ENCODE results near the gene LIN7B. TPM values are rescaled to one million over a fixed set of nuclear protein-coding genes. Genes with fewer than 3 reads are reported as not detected.
"Not testable (repeated sequence)": the region's sequence is repeated elsewhere in the genome, so short reads cannot be mapped to it uniquely, and the experiment has no call there.

Gene LIN7B
- total RNA-seq, 4 donors from 2014 or later, result 15.7 to 24.9 (median 19.6) TPM

- Histone ChIP-seq H3K4me3 (no peak overlapping the region), H3K4me1 (peaks cover 0 to 18% (median 6%) of the 10 kb centered on the region in 4 donors), H3K27me3 (peaks cover 6 to 95% of the 10 kb centered on the region in 2 donors), H3K36me3 (no peaks in the 10 kb centered on the region), H3K27ac (no peak overlapping the region), H3K9me3 (peaks cover 0 to 6% (median 0%) of the 10 kb centered on the region in 4 donors)
- TF ChIP-seq CTCF (IDR thresholded peaks at IDR 0.05), result no peak
- no peak for TF ChIP-seq EP300 (IDR thresholded peaks at IDR 0.05)
- TF ChIP-seq POLR2A (IDR thresholded peaks at IDR 0.05), result no peak
- DNase-seq (ENCODE audit: low spot score in 2 of 2), result no peak
- 88 to 95% methylated on average over 9 of the region's 9 CpGs for WGBS, 2 donors
Measured at GRCh38 chr19:49069026-49069425, 45.1 kb upstream of the LIN7B start.

- Histone ChIP-seq H3K9me3 (peaks cover 0 to 6% (median 0%) of the 10 kb centered on the region in 4 donors), H3K4me1 (peaks cover 0 to 7% (median 0%) of the 10 kb centered on the region in 4 donors), H3K27ac (no peak overlapping the region), H3K4me3 (no peak overlapping the region), H3K36me3 (no peaks in the 10 kb centered on the region), H3K27me3 (peaks cover 4 to 87% of the 10 kb centered on the region in 2 donors)
- TF ChIP-seq EP300 (IDR thresholded peaks at IDR 0.05) (no peak), POLR2A (IDR thresholded peaks at IDR 0.05) (no peak), CTCF (IDR thresholded peaks at IDR 0.05) (no peak)
- 92 to 94% methylated on average over 21 of the region's 21 CpGs for WGBS, 2 donors
- DNase-seq (ENCODE audit: low spot score in 2 of 2), result no peak
Measured at GRCh38 chr19:49070416-49070815, 43.8 kb upstream of the LIN7B start.

- Histone ChIP-seq H3K36me3 (no peaks in the 10 kb centered on the region), H3K27me3 (peaks cover 4 to 73% of the 10 kb centered on the region in 2 donors), H3K27ac (no peak overlapping the region), H3K9me3 (peaks cover 0 to 6% (median 0%) of the 10 kb centered on the region in 4 donors), H3K4me3 (no peak overlapping the region), H3K4me1 (peaks cover 0 to 7% (median 0%) of the 10 kb centered on the region in 4 donors)
- DNase-seq (ENCODE audit: low spot score in 2 of 2), result no peak
- TF ChIP-seq POLR2A (IDR thresholded peaks at IDR 0.05) (no peak), CTCF (IDR thresholded peaks at IDR 0.05) (no peak), EP300 (IDR thresholded peaks at IDR 0.05) (no peak)
- WGBS, 2 donors, result 5 to 7% methylated on average over 21 to 74 of the region's 93 CpGs
Measured at GRCh38 chr19:49071860-49072547, 42.2 kb upstream of the LIN7B start.

GRCh38 chr19:49073514-49074378 is 40.4 kb upstream of the LIN7B start:
- TF ChIP-seq CTCF (IDR thresholded peaks at IDR 0.05), result no peak
- no peak for TF ChIP-seq EP300 (IDR thresholded peaks at IDR 0.05)
- no peak for TF ChIP-seq POLR2A (IDR thresholded peaks at IDR 0.05)

GRCh38 chr19:49074869-49075268 is 39.3 kb upstream of the LIN7B start:
- DNase-seq (ENCODE audit: low spot score in 2 of 2), result peak; percentile 37 to 57
- H3K27me3 ChIP-seq, result peaks cover 4 to 44% of the 10 kb centered on the region in 2 donors
- H3K4me1 ChIP-seq, H3K4me3 ChIP-seq, H3K36me3 ChIP-seq, H3K27ac ChIP-seq, H3K9me3 ChIP-seq: not testable (repeated sequence)
- peak; percentile 57 to 73 (median 62) for TF ChIP-seq CTCF (IDR thresholded peaks at IDR 0.05)
- whole genome bisulfite sequencing, 2 donors, result 12 to 15% methylated on average over 9 of the region's 9 CpGs

More at GRCh38 chr19:49073514-49074378, 40.4 kb upstream of the LIN7B start:
- DNase-seq (ENCODE audit: low spot score in 2 of 2), result no peak
- H3K9me3 ChIP-seq, result peaks cover 0 to 6% (median 0%) of the 10 kb centered on the region in 4 donors
- 63 to 65% methylated on average over 23 of the region's 23 CpGs for WGBS, 2 donors
- H3K4me1 ChIP-seq, result peaks cover 0 to 7% (median 0%) of the 10 kb centered on the region in 4 donors
- no peaks in the 10 kb centered on the region for H3K36me3 ChIP-seq
- peaks cover 4 to 55% of the 10 kb centered on the region in 2 donors for H3K27me3 ChIP-seq
- no peak overlapping the region for H3K4me3 ChIP-seq
- no peak overlapping the region for H3K27ac ChIP-seq

Data from tibial nerve (tissue), 4 donors.